Choroid plexus epithelial cell (primary cell): ENCODE results near the gene GPAM.

ENCODE experiments used
- DNase-seq: peaks from one replicate; pipeline ENCODE4 v3.0.0-alpha.2; 2010; ENCODE audit warnings: low read depth
- H3K4me3 ChIP-seq: 2 replicates; pipeline ENCODE4 v1.5.1; 2011; ENCODE audit warnings: low read depth, mild to moderate bottlenecking, control low read depth, low read length, moderate library complexity
- TF ChIP-seq, protein P1 (sequence below): conservative IDR thresholded peaks from 2 replicates; pipeline ENCODE4 v1.5.1; 2011; ENCODE audit warnings: low read depth, mild to moderate bottlenecking, control low read depth, inconsistent platforms, low read length, moderate library complexity

The GPAM gene

DNA sequence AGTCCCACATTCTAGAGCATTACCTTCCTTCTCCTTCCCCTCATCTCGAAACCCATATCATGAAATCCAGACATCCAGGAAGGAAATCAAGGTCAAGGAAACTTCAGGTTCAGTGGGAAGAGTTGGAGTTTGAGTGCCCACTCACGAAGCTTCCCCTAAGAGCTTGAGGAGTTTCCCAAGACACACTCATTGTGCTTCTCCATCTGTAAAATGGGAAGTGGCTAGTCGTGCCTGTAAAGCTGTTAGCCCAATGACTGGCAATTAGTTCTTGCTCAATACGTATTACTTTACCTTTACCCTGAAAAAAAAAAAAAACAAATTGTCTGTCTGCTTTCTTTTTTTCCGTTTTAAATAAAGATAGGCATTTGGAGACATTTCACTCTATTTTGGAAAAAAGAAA, 42.3 kb downstream of the GPAM start:
- H3K4me3 ChIP-seq: no peak overlapping the region
- DNase-seq: no peak
- TF ChIP-seq, protein P1, sequence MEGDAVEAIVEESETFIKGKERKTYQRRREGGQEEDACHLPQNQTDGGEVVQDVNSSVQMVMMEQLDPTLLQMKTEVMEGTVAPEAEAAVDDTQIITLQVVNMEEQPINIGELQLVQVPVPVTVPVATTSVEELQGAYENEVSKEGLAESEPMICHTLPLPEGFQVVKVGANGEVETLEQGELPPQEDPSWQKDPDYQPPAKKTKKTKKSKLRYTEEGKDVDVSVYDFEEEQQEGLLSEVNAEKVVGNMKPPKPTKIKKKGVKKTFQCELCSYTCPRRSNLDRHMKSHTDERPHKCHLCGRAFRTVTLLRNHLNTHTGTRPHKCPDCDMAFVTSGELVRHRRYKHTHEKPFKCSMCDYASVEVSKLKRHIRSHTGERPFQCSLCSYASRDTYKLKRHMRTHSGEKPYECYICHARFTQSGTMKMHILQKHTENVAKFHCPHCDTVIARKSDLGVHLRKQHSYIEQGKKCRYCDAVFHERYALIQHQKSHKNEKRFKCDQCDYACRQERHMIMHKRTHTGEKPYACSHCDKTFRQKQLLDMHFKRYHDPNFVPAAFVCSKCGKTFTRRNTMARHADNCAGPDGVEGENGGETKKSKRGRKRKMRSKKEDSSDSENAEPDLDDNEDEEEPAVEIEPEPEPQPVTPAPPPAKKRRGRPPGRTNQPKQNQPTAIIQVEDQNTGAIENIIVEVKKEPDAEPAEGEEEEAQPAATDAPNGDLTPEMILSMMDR: no peak

GRCh38 chr10:112140110-112140970, 43.2 kb downstream of the GPAM start:
- DNase-seq: peak; percentile 80
- TF ChIP-seq, protein P1: peak; percentile 93
- no peak overlapping the region for H3K4me3 ChIP-seq

GRCh38 chr10:112139176-112139575, 44.4 kb downstream of the GPAM start:
- no peak for DNase-seq
- no peak overlapping the region for H3K4me3 ChIP-seq
- TF ChIP-seq, protein P1: no peak

GRCh38 chr10:112137154-112137987, 46.2 kb downstream of the GPAM start:
- DNase-seq: peak; percentile 79
- H3K4me3 ChIP-seq: no peak overlapping the region
- TF ChIP-seq, protein P1: peak; percentile 95

- TF ChIP-seq, protein P1: no peak
- H3K4me3 ChIP-seq: no peak overlapping the region
- DNase-seq: no peak
These were observed 46.9 kb downstream of the GPAM start for GRCh38 chr10:112136486-112137153.

DNA sequence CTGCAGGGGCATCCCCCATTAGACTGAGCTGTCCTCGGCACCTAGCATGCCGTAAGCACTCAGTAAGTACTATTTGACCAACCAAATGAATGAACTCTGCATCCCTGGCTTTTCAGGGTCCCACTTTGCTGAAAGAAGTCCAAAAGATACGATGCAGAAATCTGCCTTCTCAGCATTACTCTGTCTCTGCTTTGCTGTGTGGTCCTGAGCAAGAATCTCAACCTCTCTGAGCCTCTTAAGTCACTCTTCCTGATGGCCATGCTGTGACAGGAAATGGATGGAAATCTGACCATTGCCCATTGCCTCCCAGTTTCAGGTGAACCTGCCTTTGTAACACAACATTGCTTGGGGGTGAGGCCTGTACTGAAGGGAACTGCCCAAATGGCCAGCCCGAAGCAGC, 48.0 kb downstream of the GPAM start:
- no peak for DNase-seq
- H3K4me3 ChIP-seq: no peak overlapping the region
- TF ChIP-seq, protein P1: no peak
